Measurements from ENCODE around the gene CDYL2.
"Not testable (repeated sequence)": the region's sequence is repeated elsewhere in the genome, so short reads cannot be mapped to it uniquely, and the experiment has no call there.

CDYL2 gene

DNA sequence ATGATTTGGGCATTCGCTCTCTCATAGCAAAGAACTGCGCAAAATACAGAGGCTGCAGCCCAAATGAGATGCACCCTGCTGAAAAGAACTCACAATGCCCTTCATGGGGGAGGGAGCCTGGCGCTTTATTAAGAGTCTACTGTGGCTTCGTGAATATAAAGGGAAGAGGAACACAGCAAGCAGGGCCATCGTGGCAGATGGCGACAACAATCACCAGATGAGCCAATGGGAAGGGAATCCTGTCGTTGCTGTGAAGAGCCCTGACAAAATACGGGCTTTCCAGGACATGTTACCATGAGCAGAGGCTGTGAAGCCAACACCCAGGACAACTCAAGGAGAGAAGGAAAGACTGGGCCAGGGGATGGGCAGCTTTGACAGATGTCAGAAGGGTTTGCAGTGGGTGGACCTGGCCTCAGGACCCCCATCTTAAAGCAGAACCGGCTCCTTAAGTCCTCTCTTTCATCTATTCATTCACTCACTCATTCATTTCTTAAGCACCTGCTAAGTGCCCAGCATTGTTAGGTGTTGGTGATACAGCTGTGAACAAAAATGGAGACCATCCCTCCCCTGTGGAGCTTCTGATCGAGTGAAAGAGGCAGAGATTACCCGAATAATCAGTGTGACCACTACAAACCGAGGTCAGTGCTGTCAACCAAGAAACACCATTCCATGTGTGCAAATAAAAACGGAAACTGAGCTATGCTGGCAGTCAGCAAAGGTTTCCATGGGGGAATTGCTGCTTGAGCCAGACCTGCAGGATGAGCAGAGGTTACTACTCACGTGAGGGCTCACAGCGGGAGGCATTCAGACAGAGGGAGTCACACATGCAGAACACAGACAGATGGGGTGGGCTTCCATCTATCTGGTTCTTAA, 137.8 kb downstream of the CDYL2 start:
- FAIRE-seq: no peak

- no peak for FAIRE-seq
Observed at GRCh38 chr16:80665356-80665755, 139.0 kb downstream of the CDYL2 start.

- FAIRE-seq: no peak
Observed at GRCh38 chr16:80664786-80665185, 139.6 kb downstream of the CDYL2 start.

DNA sequence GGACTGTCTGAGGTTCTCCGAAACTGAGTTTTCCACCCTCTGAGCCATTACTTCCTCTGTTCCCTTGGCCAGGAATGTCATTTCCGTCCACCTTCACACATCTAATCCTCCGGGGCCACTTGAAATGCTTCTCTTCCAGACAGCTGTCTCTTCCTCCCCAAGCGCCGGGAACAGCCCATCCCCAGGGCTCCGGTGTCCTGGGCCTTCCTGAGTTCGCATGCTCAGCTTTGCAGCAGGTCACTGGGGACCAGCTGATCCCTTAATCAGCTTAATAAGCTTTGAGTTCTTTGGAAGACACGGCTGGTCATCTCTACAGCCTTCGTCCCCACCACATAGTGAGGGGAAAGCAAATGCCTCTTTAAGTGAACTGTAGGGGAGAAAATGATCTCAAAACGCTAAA, 140.2 kb downstream of the CDYL2 start:
- no peak for FAIRE-seq

DNA sequence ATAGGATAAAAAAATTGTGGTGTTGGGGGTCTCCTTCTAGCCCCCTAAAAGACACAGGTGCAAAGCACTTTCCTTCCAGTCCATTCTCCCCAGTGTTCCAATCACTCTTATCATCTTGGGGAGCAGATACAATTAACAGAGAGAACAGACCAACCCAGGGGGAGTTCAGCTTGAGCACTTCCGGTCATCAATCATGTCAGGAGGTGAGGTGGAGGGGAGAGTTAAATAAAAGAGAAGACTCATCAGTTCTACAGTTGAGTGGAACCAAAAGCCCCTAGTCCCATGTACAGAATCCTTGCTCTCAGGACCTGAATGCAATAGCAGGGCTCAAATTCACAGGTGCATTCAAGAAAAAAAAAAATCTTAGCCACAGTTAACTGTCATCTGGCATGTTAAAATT, 141.3 kb downstream of the CDYL2 start:
- no peak for FAIRE-seq

DNA sequence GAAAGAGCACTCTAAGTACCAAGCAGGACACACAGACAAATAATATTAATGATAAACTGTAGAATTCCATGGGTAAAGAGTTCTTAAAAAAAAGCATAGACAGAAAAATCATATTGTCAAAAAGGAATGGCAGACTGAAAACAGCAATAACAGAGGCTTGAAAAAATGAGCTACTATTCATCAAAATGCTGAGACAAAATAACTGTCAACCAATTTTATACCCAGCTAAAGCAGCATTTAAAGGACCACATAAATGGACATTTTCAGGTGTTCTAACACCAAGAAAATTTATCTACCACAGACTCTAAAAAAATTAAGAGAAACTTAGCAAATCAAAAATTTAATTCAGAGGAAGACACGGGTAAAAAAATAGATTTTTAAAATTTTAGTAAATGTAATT, 144.5 kb downstream of the CDYL2 start:
- no peak for FAIRE-seq

GRCh38 chr16:80656711-80657150, 147.7 kb downstream of the CDYL2 start:
- no peak for FAIRE-seq

DNA sequence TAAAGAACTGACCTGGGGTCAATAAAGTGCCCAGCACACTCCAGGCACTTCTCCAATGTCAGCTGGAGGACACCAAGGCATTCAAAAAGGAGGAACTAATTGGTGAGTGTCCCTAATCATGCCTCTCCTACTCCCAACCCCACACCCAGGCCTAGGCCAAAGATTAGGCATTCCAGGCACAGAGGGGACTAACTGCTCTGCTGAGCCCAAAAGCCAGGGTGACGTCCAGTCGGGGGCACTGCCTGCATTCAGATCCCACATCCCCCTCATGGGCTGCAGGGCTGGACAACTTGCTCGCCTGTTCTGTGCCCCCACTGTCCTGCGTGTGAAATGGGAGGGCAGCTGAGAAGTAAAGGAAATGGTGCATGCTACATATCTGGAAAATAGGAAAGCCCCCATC, 148.2 kb downstream of the CDYL2 start:
- no peak for FAIRE-seq

DNA sequence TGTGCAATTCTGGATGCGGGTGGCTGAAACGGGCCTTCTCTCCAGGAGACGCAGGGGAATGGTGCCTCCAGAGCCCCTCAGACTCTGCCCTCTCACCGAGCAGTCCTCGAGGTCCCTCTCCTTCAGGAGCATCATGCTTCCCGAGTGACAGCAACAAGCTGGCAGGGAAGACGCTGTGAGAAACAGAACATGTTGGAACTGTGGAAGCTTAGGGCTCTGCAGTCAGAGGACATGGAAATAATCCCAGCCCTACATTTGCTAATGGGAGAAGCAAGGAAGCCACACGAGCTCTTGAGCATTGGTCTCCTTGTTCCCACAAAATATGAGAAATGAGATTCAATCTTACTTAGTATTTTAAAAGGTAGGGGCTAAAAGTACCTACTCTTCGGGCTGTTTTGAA, 148.6 kb downstream of the CDYL2 start:
- FAIRE-seq: no peak

- FAIRE-seq: no peak
Observed at GRCh38 chr16:80654094-80654862, 150.1 kb downstream of the CDYL2 start.

- no peak for FAIRE-seq
Observed at GRCh38 chr16:80652441-80652840, 152.0 kb downstream of the CDYL2 start.

DNA sequence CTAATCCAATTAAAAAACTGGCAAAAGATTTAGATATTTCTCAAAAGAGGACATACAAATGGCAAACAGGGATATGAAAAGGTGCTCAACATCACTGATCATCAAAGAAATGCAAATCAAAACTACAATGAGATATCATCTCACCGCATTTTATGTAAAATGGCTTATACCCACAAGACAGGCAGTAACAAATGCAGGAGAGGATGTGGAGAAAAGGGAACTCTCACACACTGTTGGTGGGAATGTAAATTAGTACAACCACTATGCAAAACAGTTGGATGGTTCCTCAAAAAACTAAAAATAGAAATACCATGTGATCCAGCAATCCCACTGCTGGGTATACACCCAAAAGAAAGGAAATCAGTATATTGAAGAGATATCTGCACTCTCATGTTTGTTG, 154.1 kb downstream of the CDYL2 start:
- not testable (repeated sequence) for FAIRE-seq

DNA sequence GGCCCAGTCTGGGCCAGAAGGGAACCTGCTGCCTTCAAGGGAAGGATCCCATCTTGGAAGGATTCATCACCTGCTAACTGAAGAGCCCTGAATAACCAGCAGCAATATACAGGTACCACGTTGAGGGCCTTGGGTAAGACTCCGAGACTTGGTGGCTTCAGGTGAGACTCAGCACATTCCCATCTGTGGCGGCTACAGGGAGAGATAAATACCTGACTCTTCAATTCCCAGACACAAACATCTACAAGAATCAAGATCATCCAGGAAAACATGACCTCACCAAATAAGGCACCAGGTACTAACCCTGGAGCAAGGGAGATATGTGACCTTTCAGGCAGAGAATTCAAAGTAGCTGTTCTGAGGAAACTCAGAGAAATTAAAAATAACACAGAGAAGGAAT, 164.1 kb downstream of the CDYL2 start:
- FAIRE-seq: no peak

DNA sequence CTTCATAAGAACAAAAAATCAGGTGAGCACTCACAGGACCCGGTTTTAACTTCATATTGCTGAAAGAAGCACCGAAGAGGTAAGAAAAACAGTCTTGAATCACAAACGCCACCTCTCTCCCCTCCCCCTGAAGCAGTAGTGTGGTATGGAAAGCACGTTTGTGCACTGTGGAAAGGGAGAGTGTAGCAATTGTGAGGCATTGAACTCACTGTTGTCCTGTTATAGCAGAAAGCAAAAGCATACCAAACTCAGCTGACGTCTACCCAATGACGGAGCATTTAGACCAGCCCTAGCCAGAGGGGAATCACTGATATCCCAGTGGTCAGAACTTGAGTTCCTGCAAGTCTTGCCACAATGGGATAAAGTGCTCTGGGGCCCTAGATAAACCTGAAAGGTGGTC, 164.8 kb downstream of the CDYL2 start:
- no peak for FAIRE-seq

DNA sequence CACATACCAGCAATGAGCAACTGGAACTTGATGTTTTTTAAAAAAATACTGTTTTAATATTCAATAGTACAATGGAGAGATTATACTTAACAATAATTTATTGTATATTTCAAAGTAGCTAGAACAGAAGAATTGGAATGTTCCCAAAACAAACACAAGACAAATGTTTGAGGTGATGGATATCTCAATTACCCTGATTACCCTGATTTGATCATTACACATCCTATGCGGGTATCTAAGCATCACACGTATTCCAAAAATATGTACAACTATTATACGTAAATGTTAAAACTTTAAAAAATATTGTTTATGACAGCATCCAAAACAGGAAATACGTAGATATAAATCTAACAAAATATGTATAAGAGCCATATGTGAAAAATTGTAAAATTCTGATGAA, 166.8 kb downstream of the CDYL2 start:
- no peak for FAIRE-seq

GRCh38 chr16:80631581-80631980, 172.8 kb downstream of the CDYL2 start:
- FAIRE-seq: no peak

DNA sequence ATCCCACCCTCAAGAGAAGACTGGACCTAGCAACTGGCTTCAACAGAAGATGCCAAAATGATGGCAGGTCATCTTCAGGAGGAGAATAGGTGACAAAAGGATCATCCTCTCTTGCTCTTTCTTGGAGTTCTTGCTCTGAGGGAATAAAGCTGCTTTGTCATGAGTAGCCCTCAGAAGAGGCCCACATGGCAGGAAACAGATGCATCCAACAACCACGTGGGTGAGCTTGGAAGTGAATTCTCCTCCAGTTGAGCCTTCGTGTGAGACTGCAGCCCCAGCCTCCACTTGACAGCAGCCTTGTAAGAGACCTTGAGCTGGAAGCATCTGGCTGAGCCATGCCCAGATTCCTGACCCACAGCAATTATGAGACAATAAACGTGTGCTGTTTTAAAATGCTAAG, 176.1 kb downstream of the CDYL2 start:
- FAIRE-seq: no peak

GRCh38 chr16:80627108-80627507, 177.3 kb downstream of the CDYL2 start:
- FAIRE-seq: no peak

GRCh38 chr16:80623376-80623775, 181.0 kb downstream of the CDYL2 start:
- FAIRE-seq: no peak

DNA sequence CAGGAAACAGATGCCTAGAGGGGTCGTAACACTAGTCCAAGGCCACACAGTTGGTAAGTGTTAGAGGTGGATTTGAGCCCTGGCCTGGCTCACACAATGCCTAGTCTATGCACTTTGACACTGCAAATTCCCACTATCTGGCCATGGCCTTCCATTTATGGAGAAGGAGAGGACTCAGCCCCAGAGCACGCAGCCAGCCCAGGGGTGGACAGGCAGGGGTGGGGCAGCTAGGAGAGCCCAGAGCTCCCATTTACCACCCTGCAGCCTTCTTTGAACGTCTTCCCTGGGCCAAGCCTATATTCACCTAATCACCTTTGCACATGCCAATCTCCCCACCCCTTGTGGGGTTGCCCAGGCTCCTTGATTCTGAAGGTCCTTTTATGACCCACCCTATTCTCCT, 182.4 kb downstream of the CDYL2 start:
- no peak for FAIRE-seq

GRCh38 chr16:80620736-80621605, 183.4 kb downstream of the CDYL2 start:
- no peak for FAIRE-seq

DNA sequence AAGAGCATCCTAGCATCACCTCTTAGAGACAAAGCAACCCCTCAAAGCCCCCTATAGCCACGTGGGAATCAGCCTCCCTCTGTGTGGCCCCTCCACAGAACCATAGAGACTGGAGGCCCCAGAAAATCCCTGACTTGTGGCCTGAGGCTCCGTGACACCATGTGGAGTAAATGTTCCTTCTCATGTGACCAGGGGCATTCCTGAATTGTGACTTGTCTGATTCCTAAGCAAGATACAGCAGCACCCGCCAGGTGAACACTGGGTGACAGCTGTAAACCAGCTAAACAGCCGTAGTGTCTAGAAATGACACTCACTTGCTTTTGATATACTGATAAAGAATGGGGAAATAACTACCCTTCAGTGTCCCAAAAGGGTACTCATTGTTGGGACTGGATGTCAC, 184.6 kb downstream of the CDYL2 start:
- no peak for FAIRE-seq

Measured in colon (tissue), 2 donors.